Activated CD8-positive, alpha-beta memory T cell treated with anti-CD3 and anti-CD28 coated beads, Interleukin-2, amount 50 U/mL, for 1 hour (primary cell): ENCODE results near the gene MCAT.
A peak's percentile ranks its signal among the peaks of the same experiment; 100 is the strongest.

Source experiments
- DNase-seq: peaks from one replicate; pipeline ENCODE4 v3.0.0-alpha.2; 2020; ENCODE audit errors: extremely low read depth

MCAT gene, protein sequence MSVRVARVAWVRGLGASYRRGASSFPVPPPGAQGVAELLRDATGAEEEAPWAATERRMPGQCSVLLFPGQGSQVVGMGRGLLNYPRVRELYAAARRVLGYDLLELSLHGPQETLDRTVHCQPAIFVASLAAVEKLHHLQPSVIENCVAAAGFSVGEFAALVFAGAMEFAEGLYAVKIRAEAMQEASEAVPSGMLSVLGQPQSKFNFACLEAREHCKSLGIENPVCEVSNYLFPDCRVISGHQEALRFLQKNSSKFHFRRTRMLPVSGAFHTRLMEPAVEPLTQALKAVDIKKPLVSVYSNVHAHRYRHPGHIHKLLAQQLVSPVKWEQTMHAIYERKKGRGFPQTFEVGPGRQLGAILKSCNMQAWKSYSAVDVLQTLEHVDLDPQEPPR

GRCh38 chr22:43142880-43143562 lies at the start of gene MCAT:
TSS of gene MCAT (minus strand) at chr22:43143398. CDS start at chr22:43143348, 50 bp downstream.
- DNase-seq: peak; percentile 27

GRCh38 chr22:43191831-43192230 lies 48.6 kb upstream of the MCAT start:
- DNase-seq: no peak

DNA sequence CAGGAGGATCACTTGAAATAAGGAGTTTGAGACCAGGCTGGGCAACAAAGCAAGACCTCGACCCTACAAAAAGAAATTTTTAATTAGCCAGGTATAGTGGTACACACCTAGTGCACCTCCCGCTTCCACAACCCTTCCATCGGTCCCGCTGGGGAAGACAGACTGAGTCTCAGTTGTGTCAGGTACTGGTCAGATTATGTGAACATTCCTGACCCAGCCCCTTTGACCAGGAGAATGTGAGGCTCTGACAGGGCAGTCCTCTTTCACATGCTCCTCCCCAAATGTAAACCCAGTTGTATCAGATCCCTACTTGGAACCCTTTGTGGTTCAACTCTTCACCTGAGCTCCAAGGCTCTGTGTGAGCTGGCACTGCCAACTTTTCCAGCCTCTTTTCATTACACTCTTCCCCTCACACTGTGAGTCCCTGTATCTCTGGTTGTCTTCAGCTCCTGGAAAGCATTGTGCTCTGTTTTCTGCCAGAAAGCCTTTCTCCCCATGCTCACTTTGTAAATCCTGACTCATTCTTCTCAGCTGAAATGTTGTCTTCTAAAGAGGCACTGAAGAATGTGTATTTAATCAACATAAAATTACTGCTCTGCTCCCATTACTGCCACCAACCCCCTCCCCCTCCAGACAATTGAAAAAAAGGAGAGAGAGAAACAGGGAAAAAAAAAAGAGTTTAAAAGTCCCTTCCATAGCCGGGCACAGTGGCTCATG lies 45.8 kb upstream of the MCAT start:
- no peak for DNase-seq

- peak; percentile 80 for DNase-seq
These were observed 44.2 kb upstream of the MCAT start for GRCh38 chr22:43187171-43188099.

DNA sequence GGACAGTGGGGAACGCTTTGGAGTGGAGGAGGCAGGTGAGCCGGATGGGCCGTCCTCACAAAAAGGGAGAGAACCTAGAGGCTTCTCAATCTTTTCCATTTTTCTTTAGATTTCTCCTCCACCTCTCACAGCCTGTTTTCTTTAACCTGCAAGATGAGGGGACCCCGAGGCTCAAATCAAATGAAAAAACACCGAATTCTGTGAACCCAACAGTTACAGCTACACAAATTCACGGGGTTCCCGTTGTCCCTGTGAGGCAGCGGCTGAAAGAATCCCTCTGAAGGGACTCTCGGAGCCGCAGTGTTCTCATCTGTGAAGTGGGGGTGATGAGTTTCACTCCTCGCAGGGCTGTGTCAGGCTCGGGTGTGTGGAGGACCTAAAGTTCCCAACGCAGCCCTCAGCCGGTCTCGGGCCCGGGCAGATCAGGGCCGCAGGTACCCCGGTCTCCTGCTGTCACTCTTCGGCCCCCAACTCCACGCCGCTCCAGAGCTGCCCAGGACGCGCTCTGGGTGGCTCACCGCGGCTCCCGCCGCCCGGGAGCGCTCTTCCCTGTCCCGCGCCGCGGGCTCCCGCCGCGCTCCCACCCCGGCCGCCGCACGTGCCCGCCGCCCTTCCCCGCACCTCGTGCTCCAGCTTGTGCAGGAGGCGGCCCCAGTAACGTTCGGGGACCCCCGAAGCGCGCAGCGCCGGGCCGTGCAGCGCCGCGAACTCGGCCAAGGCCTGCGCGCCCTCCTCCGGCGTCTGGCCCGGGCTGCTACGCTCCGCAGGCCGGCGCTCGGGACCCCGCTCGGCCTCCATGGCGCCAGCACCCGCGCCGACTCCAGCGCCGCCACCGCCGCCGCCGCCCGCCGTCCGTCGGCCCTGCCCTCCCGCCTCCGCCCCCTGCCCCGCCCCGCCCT lies 43.3 kb upstream of the MCAT start, which contains the start of gene TTLL12:
TTLL12 (minus strand) TSS at position 863 of the 899 bp plus-strand sequence; CDS start at position 798, 65 bp downstream.
- DNase-seq: no peak

GRCh38 chr22:43185860-43186261 lies 42.7 kb upstream of the MCAT start:
- no peak for DNase-seq

DNA sequence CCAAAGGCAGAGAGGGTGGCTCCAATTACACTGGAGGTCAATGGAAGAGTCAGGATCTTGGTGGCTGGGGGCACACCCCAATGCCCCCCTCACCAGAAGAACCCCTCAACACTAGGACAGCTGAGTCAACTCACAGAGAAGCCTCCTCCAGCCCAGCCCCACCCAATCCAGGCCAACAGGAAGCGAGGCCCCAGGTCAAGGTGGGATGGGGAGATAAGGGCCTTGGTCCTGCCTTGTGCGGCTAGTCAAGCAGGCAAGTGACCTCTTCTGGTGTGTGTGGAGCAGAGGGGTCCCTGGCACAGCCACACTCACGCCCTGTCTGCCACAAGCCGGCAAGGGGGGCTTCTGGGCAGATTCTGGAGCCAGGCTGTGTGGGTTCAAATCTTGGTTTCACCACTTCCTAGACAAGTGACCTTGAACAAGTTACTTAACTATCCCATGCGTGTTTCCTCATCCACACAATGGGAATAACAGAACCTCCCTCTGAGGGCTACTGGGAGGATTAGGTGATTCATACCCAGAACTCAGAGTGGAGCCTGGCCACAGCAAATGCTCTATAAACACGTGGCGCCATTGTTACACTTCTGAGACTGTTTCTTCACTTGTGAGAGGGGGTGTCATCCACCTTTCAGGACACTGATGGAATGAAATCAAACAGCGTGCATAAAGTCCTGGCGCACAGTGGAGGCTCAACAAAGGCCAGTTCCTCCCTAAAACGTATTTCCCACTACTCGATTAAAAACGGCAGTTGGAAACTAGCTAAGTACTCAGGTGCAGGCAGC lies 40.5 kb upstream of the MCAT start:
- no peak for DNase-seq

GRCh38 chr22:43182726-43183125 lies 39.5 kb upstream of the MCAT start:
- DNase-seq: no peak

GRCh38 chr22:43182118-43182517 lies 38.9 kb upstream of the MCAT start:
- no peak for DNase-seq

- DNase-seq: no peak
These were observed 38.3 kb upstream of the MCAT start for GRCh38 chr22:43181321-43182076.

DNA sequence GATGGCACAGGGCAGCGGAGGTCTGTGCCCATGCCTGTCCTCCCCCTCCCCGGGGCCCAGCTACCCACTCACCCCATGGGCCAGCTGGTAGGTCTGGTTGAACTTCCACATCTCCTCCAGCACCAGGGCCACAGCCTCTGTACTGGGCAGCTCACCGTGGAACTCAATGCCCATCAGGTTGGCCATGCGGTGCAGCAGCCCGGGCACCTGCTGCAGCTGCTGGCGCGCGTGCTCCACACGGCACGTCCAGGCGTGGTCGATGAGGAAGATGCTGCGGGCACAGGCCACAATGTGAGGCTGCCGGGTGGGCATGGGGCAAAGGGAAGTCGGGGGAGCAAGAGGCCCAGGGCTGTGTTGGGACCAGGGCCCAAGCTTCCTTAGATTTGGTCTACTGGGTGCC lies 37.5 kb upstream of the MCAT start:
- DNase-seq: no peak

GRCh38 chr22:43179911-43180195 lies 36.7 kb upstream of the MCAT start:
- DNase-seq: no peak

GRCh38 chr22:43179146-43179910 lies 36.1 kb upstream of the MCAT start:
- no peak for DNase-seq

DNA sequence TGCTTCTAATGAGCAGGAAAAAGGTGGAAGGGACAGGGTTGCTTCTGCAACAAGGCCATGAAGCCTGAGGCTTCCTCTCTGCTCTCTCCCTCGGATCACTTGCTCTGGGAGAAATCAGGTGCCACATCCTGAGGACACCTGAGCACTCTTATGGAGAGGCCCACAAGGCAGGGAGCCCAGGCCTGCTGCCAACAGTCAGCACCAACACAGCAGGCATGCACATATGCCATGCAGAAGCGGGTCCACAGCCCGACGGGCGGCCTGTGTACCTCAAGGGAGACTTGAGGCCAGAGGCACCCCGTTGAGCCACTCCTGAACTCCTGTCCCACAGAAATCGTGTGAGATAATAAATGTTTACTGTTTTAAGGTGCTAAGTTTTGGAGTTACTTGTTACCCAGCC lies 34.3 kb upstream of the MCAT start:
- no peak for DNase-seq

GRCh38 chr22:43176090-43176489 lies 32.9 kb upstream of the MCAT start:
- no peak for DNase-seq

GRCh38 chr22:43174941-43175531 lies 31.8 kb upstream of the MCAT start:
- DNase-seq: no peak

DNA sequence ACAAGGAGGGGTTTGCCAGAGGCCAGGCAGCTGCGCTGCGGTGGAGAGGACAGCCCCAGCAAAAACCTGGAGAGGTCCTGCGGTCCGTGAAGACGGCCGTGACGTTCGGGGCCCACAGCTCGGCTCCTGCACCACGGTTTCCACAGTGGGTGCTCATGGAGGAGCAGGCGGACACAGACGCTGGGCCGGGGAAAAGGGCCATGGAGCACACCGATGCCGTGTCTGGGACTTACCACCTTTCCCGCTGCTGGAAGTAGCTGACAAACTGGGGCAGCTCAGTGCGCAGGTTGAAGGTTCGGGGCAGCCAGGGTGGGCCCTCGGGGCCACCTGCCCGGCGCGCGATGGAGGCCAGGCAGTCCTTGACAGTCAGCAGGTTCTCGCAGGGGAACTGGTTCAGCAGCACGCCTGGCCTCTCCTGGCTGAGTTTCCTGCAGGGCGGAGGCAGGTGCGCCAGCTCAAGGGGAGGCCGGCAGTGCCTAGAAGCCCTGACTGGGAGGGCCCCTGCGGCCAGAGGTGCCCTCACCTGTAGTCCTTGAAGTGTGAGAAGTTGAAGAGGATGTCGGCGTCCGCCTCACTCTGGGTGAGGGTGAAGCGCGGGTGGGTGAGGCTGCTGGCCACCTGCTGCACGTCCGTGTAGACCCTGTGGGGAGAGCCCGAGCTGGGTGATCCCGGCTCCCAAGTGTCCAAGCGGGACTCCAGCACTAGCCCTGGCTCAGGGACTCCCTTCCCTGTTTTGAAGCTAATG lies 30.9 kb upstream of the MCAT start:
- DNase-seq: no peak
